Activated naive CD4-positive, alpha-beta T cell treated with anti-CD3 and anti-CD28 coated beads, Interleukin-2, amount 10 ng/mL, durations not matched to agents 7 days and 5 days (primary cell): Measurements from ENCODE around the gene NPTXR.

Experiments used
- CTCF ChIA-PET: fragments of 350-600 bp; sonication (Branson Sonifier 250); formaldehyde crosslinking; loops from one replicate; lab custom pipeline; 2021; ENCODE audit warnings: antibody characterized with exemption; lab: Charles Lee
- DNase-seq: peaks from one replicate; pipeline ENCODE4 v3.0.0-alpha.2; 2020
- H3K27ac Mint-ChIP-seq: one replicate; pipeline ENCODE4 v1.8.0; 2021; ENCODE audit warnings: mild to moderate bottlenecking, moderate library complexity, mixed read lengths
- H3K27me3 Mint-ChIP-seq: one replicate; pipeline ENCODE4 v1.8.0; 2021; ENCODE audit warnings: mild to moderate bottlenecking, mixed read lengths
- H3K36me3 Mint-ChIP-seq: one replicate; pipeline ENCODE4 v1.8.0; 2021; ENCODE audit warnings: mixed read lengths
- H3K4me1 Mint-ChIP-seq: one replicate; pipeline ENCODE4 v1.8.0; 2021; ENCODE audit warnings: mixed read lengths
- H3K4me3 Mint-ChIP-seq: one replicate; pipeline ENCODE4 v1.8.0; 2021; ENCODE audit warnings: mild to moderate bottlenecking, moderate library complexity, mixed read lengths
- H3K9me3 Mint-ChIP-seq: one replicate; pipeline ENCODE4 v1.8.0; 2021; ENCODE audit warnings: mixed read lengths

NPTXR gene

DNA sequence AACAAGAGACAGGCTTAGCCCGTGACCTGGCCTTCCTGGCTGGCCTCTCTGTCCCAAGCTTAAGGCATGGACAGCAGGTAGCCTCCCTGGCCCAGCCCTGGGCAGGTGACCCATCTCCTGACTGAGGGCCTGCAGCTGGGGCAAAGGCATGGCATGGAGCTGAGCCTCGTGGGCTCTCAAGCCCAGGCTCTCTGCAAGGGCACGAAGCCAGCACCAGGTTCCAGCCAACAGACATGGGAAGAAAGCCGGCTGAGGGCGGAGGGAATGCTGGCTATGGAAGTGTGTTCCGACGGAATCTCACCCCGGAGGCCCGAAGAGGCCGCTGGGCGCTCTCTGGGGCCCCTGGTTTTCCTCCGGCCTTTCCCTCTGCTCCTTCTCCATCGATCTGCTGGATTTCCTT, 62.8 kb downstream of the NPTXR start:
- Mint-ChIP-seq H3K4me1 (peaks cover 6% of the 10 kb centered on the region), H3K27me3 (no peaks in the 10 kb centered on the region), H3K4me3 (no peak overlapping the region), H3K27ac (no peak overlapping the region), H3K9me3 (no peaks in the 10 kb centered on the region), H3K36me3 (peaks cover 3% of the 10 kb centered on the region)
- CTCF ChIA-PET: no interaction called here
- DNase-seq: no peak

GRCh38 chr22:38777087-38777671, 66.6 kb downstream of the NPTXR start:
- CTCF ChIA-PET: interaction anchor here (2.2 kb wide), 1 partner anchor 8 kb away, joined by 9 read pairs; no protein-coding TSS in a partner anchor

DNA sequence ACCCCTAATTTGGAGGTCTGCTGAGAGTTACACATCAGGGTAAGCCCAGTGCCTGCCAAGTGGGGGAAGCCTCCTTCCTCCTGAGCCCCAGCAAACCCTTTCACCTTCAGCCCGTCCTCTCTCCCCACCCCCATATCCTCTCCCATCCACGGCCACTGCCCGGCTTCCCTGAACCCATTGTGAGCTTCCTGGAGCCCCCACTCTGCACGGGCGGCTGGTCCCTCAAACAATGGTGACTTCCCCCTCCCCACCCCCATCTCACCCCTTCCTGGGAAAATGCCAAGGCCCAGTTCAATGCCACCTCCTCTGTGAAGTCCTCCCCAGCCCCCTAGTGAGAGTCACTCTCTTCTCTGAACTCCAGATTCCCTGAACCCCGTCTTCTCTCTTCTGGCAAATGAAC, 67.7 kb downstream of the NPTXR start:
- CTCF ChIA-PET: interaction anchor here (1.1 kb wide), 1 partner anchor 10 kb away, joined by 3 read pairs; no protein-coding TSS in a partner anchor

More at GRCh38 chr22:38777087-38777671, 66.6 kb downstream of the NPTXR start:
- no peaks in the 10 kb centered on the region for H3K9me3 Mint-ChIP-seq
- H3K4me1 Mint-ChIP-seq: peaks cover 11% of the 10 kb centered on the region
- H3K36me3 Mint-ChIP-seq: peaks cover 3% of the 10 kb centered on the region
- no peak overlapping the region for H3K27ac Mint-ChIP-seq
- DNase-seq: no peak
- H3K4me3 Mint-ChIP-seq: no peak overlapping the region
- no peaks in the 10 kb centered on the region for H3K27me3 Mint-ChIP-seq

DNA sequence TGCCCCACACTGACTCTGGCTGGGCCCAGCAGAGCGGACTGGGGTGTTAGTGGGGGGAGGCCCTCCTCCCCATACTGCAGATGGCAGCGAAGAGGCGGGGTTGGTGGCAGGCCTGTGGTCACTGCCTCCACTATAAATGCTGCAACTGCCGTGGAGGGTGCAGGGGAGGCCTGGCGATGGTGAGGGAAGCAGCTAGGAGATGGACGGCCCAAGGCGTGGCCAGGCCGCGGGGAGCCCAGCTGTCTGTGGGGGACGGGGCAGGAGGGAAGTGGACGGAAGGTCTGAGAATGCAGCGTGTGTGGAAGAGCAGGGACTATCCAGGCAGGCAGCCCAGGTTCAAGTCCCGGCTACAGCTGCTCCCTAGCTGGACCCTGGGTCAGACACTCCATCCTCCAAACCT, 68.2 kb downstream of the NPTXR start:
- Mint-ChIP-seq H3K9me3 (no peaks in the 10 kb centered on the region), H3K4me3 (no peak overlapping the region), H3K36me3 (no peaks in the 10 kb centered on the region), H3K27ac (no peak overlapping the region), H3K27me3 (peaks cover 2% of the 10 kb centered on the region), H3K4me1 (peaks cover 9% of the 10 kb centered on the region)
- CTCF ChIA-PET: interaction anchor here (1.1 kb wide), 1 partner anchor 10 kb away, joined by 3 read pairs; no protein-coding TSS in a partner anchor
- no peak for DNase-seq

More for the DNA sequence above, 67.7 kb downstream of the NPTXR start:
- DNase-seq: no peak
- H3K4me1 Mint-ChIP-seq: peaks cover 9% of the 10 kb centered on the region
- H3K27me3 Mint-ChIP-seq: no peaks in the 10 kb centered on the region
- no peaks in the 10 kb centered on the region for H3K9me3 Mint-ChIP-seq
- H3K27ac Mint-ChIP-seq: no peak overlapping the region
- no peak overlapping the region for H3K4me3 Mint-ChIP-seq
- H3K36me3 Mint-ChIP-seq: no peaks in the 10 kb centered on the region

GRCh38 chr22:38774496-38775166, 69.2 kb downstream of the NPTXR start:
- H3K4me3 Mint-ChIP-seq: no peak overlapping the region
- CTCF ChIA-PET: interaction anchor here (1.1 kb wide), 1 partner anchor 9 kb away, joined by 3 read pairs; no protein-coding TSS in a partner anchor
- no peak overlapping the region for H3K27ac Mint-ChIP-seq
- no peaks in the 10 kb centered on the region for H3K36me3 Mint-ChIP-seq
- H3K4me1 Mint-ChIP-seq: peaks cover 9% of the 10 kb centered on the region
- no peak for DNase-seq
- H3K9me3 Mint-ChIP-seq: no peaks in the 10 kb centered on the region
- peaks cover 5% of the 10 kb centered on the region for H3K27me3 Mint-ChIP-seq

DNA sequence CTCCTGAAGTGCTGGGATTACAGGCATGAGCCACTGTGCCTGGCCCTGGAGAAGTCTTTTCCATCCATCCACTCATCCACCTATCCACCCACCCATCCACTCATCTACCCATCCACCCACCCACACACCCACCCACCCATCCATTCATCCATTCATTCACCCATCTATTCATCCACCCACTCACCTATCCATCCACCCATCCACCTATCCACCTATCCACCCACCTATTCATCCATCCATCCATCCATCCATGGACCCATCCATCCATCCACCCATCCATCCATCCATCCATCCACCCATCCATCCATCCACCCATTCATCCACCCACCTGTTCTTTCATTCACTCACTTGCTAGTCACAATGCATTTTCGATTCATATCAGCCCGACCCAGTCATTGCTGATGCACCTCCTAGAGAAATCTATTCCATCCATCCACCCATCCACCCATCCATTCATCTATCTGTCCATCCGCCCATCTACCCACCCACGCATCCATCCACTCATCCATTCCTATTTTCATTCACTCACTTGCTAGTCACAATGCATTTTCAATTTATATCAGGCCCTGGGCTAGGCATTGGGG, 70.4 kb downstream of the NPTXR start:
- Mint-ChIP-seq H3K4me3 (no peak overlapping the region), H3K27ac (no peak overlapping the region), H3K4me1 (peaks cover 11% of the 10 kb centered on the region), H3K27me3 (peaks cover 12% of the 10 kb centered on the region), H3K9me3 (no peaks in the 10 kb centered on the region), H3K36me3 (no peaks in the 10 kb centered on the region)
- DNase-seq: no peak
- CTCF ChIA-PET: no interaction called here

- H3K9me3 Mint-ChIP-seq: no peaks in the 10 kb centered on the region
- H3K27ac Mint-ChIP-seq: no peak overlapping the region
- no peak for DNase-seq
- CTCF ChIA-PET: no interaction called here
- H3K4me3 Mint-ChIP-seq: no peak overlapping the region
- H3K36me3 Mint-ChIP-seq: no peaks in the 10 kb centered on the region
- peaks cover 17% of the 10 kb centered on the region for H3K27me3 Mint-ChIP-seq
- H3K4me1 Mint-ChIP-seq: peaks cover 11% of the 10 kb centered on the region
Observed at GRCh38 chr22:38772623-38772873, 71.3 kb downstream of the NPTXR start.

GRCh38 chr22:38770257-38770949, 73.4 kb downstream of the NPTXR start:
- Mint-ChIP-seq H3K4me1 (peaks cover 12% of the 10 kb centered on the region), H3K36me3 (no peaks in the 10 kb centered on the region), H3K27me3 (peaks cover 24% of the 10 kb centered on the region), H3K9me3 (no peaks in the 10 kb centered on the region), H3K27ac (no peak overlapping the region), H3K4me3 (no peak overlapping the region)
- CTCF ChIA-PET: interaction anchor here (2.2 to 2.3 kb wide), 2 partner anchors 12 to 233 kb away, joined by 12 to 13 read pairs; no protein-coding TSS in a partner anchor
- DNase-seq: no peak
